Parathyroid adenoma (tissue), 2 donors: ENCODE results near the gene TBC1D22A.

Experiments
- H2AFZ ChIP-seq: fragments of 300-600 bp; sonication (generic); one replicate; pipeline ENCODE4 v1.7.0; 2017; ENCODE audit warnings: antibody characterized with exemption, mild to moderate bottlenecking
- H3K27ac ChIP-seq: fragments of 300-600 bp; sonication (generic); one replicate; pipeline ENCODE4 v1.7.0; 2017
- H3K27me3 ChIP-seq: fragments of 300-600 bp; sonication (generic); one replicate; pipeline ENCODE4 v1.7.0; 2017; ENCODE audit warnings: low read length; ENCODE audit not compliant: control insufficient read depth, insufficient read depth
- H3K36me3 ChIP-seq: fragments of 300-600 bp; sonication (generic); one replicate; pipeline ENCODE4 v1.7.0; 2017; ENCODE audit warnings: low read length; ENCODE audit not compliant: control insufficient read depth, insufficient read depth
- H3K4me1 ChIP-seq: fragments of 300-600 bp; sonication (generic); one replicate; pipeline ENCODE4 v1.7.0; 2017; ENCODE audit warnings: control low read depth
- H3K4me2 ChIP-seq: fragments of 300-600 bp; sonication (generic); one replicate; pipeline ENCODE4 v1.7.0; 2017; ENCODE audit warnings: low read length
- H3K4me3 ChIP-seq: fragments of 300-600 bp; sonication (generic); one replicate; pipeline ENCODE4 v1.7.0; 2017; ENCODE audit warnings: low read depth, low read length
- H3K79me2 ChIP-seq: fragments of 300-600 bp; sonication (generic); one replicate; pipeline ENCODE4 v1.7.0; 2017; ENCODE audit warnings: control low read depth
- H3K9ac ChIP-seq: fragments of 300-600 bp; sonication (generic); one replicate; pipeline ENCODE4 v1.7.0; 2017; ENCODE audit warnings: mild to moderate bottlenecking
- H3K9me3 ChIP-seq: fragments of 300-600 bp; sonication (generic); one replicate; pipeline ENCODE4 v1.7.0; 2017; ENCODE audit warnings: low read length; ENCODE audit not compliant: control insufficient read depth
- CTCF ChIP-seq: fragments of 300-600 bp; sonication (generic); IDR thresholded peaks from one replicate; pipeline ENCODE4 v1.7.0; 2017; ENCODE audit warnings: antibody characterized with exemption, mild to moderate bottlenecking
- donor health status: primary hyperparathyroidism.

The TBC1D22A gene

DNA sequence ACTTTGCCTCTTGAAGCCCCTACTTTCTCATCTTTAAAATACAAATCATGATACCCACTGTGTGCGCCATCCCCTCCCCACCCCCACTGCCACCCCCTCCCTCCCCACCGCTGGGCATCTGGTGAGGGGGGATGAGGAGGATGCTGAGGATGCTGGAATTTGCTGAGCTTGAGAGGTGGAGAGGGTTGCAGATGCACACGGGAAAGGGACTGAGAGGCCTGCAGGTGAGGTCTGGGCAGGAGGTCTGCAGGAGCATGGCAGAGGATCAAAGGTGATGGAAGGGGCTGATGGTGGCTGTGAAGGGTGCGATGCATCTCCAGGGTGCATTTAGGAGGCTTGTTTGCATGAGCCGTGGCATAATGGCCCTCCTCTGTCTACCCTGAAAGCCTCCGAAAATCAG is 7.6 kb upstream of the TBC1D22A start:
- no peak overlapping the region for H3K9ac ChIP-seq
- H3K4me3 ChIP-seq, result no peak overlapping the region
- no peak overlapping the region for H2AFZ ChIP-seq
- H3K27me3 ChIP-seq, result no peaks in the 10 kb centered on the region
- no peak for TF ChIP-seq CTCF
- H3K27ac ChIP-seq, result no peak overlapping the region
- H3K9me3 ChIP-seq, result no peaks in the 10 kb centered on the region
- H3K79me2 ChIP-seq, result no peaks in the 10 kb centered on the region
- no peaks in the 10 kb centered on the region for H3K36me3 ChIP-seq
- H3K4me2 ChIP-seq, result no peak overlapping the region
- no peaks in the 10 kb centered on the region for H3K4me1 ChIP-seq

GRCh38 chr22:46755525-46755924 is 6.9 kb upstream of the TBC1D22A start:
- H3K9ac ChIP-seq, result no peak overlapping the region
- no peak overlapping the region for H3K27ac ChIP-seq
- no peak overlapping the region for H3K4me2 ChIP-seq
- no peaks in the 10 kb centered on the region for H3K79me2 ChIP-seq
- no peaks in the 10 kb centered on the region for H3K9me3 ChIP-seq
- H3K4me1 ChIP-seq, result no peaks in the 10 kb centered on the region
- no peak for TF ChIP-seq CTCF
- H2AFZ ChIP-seq, result no peak overlapping the region
- no peaks in the 10 kb centered on the region for H3K36me3 ChIP-seq
- no peaks in the 10 kb centered on the region for H3K27me3 ChIP-seq
- H3K4me3 ChIP-seq, result no peak overlapping the region

- Histone ChIP-seq H2AFZ (no peak overlapping the region), H3K36me3 (no peaks in the 10 kb centered on the region), H3K4me1 (no peaks in the 10 kb centered on the region), H3K9ac (no peak overlapping the region), H3K9me3 (no peaks in the 10 kb centered on the region), H3K4me2 (no peak overlapping the region), H3K27me3 (no peaks in the 10 kb centered on the region), H3K27ac (no peak overlapping the region), H3K79me2 (no peaks in the 10 kb centered on the region), H3K4me3 (no peak overlapping the region)
- TF ChIP-seq CTCF, result no peak
These were observed 6.4 kb upstream of the TBC1D22A start for GRCh38 chr22:46756097-46756496.

- Histone ChIP-seq H2AFZ (no peak overlapping the region), H3K27ac (no peak overlapping the region), H3K9me3 (no peaks in the 10 kb centered on the region), H3K36me3 (no peaks in the 10 kb centered on the region), H3K79me2 (no peaks in the 10 kb centered on the region), H3K4me2 (no peak overlapping the region), H3K27me3 (no peaks in the 10 kb centered on the region), H3K9ac (no peak overlapping the region), H3K4me1 (no peaks in the 10 kb centered on the region), H3K4me3 (no peak overlapping the region)
- TF ChIP-seq CTCF, result no peak
These were observed 5.3 kb upstream of the TBC1D22A start for GRCh38 chr22:46757104-46757503.

DNA sequence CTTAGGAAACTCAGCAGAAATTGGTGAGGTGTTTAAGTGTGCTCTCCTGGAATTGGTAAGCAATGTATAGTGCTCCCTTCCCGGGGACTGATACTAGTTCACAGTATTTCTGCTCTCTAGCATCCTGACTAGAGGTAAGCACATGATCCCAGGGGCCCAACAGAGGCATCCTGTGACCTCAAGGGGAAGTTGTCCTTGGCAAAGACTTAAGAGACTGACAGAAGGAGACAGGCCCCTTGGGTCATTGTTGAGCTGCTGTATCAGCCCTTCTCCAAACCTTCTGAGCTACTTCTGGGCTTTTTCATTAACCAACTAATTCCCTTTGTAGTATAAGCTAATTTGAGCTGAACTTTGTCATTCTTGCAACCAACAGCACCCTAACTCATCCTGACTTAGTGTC is 4.3 kb upstream of the TBC1D22A start:
- no peak overlapping the region for H3K4me2 ChIP-seq
- no peak overlapping the region for H3K27ac ChIP-seq

More for the DNA sequence above, 4.3 kb upstream of the TBC1D22A start:
- Histone ChIP-seq H3K36me3 (no peaks in the 10 kb centered on the region), H3K79me2 (peaks cover 3% of the 10 kb centered on the region), H3K9ac (no peak overlapping the region), H3K4me3 (no peak overlapping the region), H2AFZ (no peak overlapping the region), H3K27me3 (no peaks in the 10 kb centered on the region), H3K4me1 (no peaks in the 10 kb centered on the region), H3K9me3 (no peaks in the 10 kb centered on the region)
- TF ChIP-seq CTCF, result no peak
